Ascending aorta (tissue), 2 donors: ENCODE data around the gene TUBB4A. TPM values are rescaled to one million over a fixed set of nuclear protein-coding genes. Genes with fewer than 3 reads are reported as not detected.

Source experiments
- DNase-seq, 2 donors: peaks; one replicate each; pipeline ENCODE4 v3.0.0-alpha.2; 2019; ENCODE audit warnings: low spot score in 2 of 2
- H3K27ac ChIP-seq, 2 donors: fragments of 200-600 bp; sonication (generic); one replicate each; pipeline ENCODE4 v1.5.1; 2016 to 2017; ENCODE audit warnings: mild to moderate bottlenecking in 1 of 2
- H3K27me3 ChIP-seq: fragments of 200-600 bp; sonication (generic); one replicate; pipeline ENCODE4 v1.5.1; 2017
- H3K36me3 ChIP-seq, 2 donors: fragments of 200-600 bp; sonication (generic); one replicate each; pipeline ENCODE4 v1.5.1; 2016
- H3K4me1 ChIP-seq, 2 donors: fragments of 200-600 bp; sonication (generic); one replicate each; pipeline ENCODE4 v1.5.1; 2016 to 2017; ENCODE audit warnings: mild to moderate bottlenecking in 1 of 2
- H3K4me3 ChIP-seq, 2 donors: fragments of 200-600 bp; sonication (generic); one replicate each; pipeline ENCODE4 v1.5.1; 2016 to 2017; ENCODE audit warnings: mild to moderate bottlenecking in 1 of 2
- H3K9me3 ChIP-seq, 2 donors: fragments of 200-600 bp; sonication (generic); one replicate each; pipeline ENCODE4 v1.5.1; 2016
- CTCF ChIP-seq, 3 experiments: fragments of 200-600 bp in 2 of 3; fragments of 450-650 bp in 1 of 3; sonication (generic) in 2 of 3; IDR thresholded peaks; one replicate each; pipeline ENCODE4 v1.5.1; 2016 to 2019; ENCODE audit warnings: antibody characterized with exemption in 3 of 3, mild to moderate bottlenecking in 1 of 3, moderate library complexity in 1 of 3
- intact Hi-C: fragments of 100-400 bp; cut with DNase I; formaldehyde crosslinking; loops from one replicate; pipeline ENCODE4 v1.15.1; 2023
- total RNA-seq: library from RNA; depleted of rRNA; stranded (reverse); fragments of >200 nt; gene quantifications from one replicate; pipeline ENCODE4 v1.1.0, GENCODE V29; 2016

Gene TUBB4A
- total RNA-seq, 1 donor from 2014 or later: 0.75 TPM

GRCh38 chr19:6483235-6483634 lies 18.9 kb downstream of the TUBB4A start:
- Histone ChIP-seq H3K9me3 (no peaks in the 10 kb centered on the region), H3K27ac (no peak overlapping the region), H3K4me1 (no peaks in the 10 kb centered on the region), H3K4me3 (no peak overlapping the region), H3K27me3 (no peaks in the 10 kb centered on the region), H3K36me3 (no peaks in the 10 kb centered on the region)
- no peak for TF ChIP-seq CTCF (IDR thresholded peaks at IDR 0.05)
- intact Hi-C loops: no loop called here
- DNase-seq: no peak

GRCh38 chr19:6482343-6482686 lies 19.8 kb downstream of the TUBB4A start:
- no peak overlapping the region for H3K27ac ChIP-seq
- no peak for DNase-seq
- H3K4me3 ChIP-seq: no peak overlapping the region
- H3K4me1 ChIP-seq: no peaks in the 10 kb centered on the region
- H3K9me3 ChIP-seq: no peaks in the 10 kb centered on the region
- H3K27me3 ChIP-seq: no peaks in the 10 kb centered on the region
- intact Hi-C loops: no loop called here
- no peaks in the 10 kb centered on the region for H3K36me3 ChIP-seq
- TF ChIP-seq CTCF (IDR thresholded peaks at IDR 0.05): no peak

GRCh38 chr19:6481541-6482342 lies 20.4 kb downstream of the TUBB4A start, which contains the start of gene DENND1C:
Gene DENND1C (minus strand): TSS chr19:6481787. CDS start chr19:6481695, 92 bp downstream.
- Histone ChIP-seq H3K27ac (no peak within 1 kb of the TSS), H3K4me1 (no peaks in the 10 kb centered on the region), H3K36me3 (no peaks in the 10 kb centered on the region), H3K4me3 (peak within 1 kb of the TSS in 1 of 2 donors; percentile 53), H3K27me3 (peaks cover 3% of the 10 kb centered on the region), H3K9me3 (no peaks in the 10 kb centered on the region)
- peak; percentile 10 to 34 (median 16) for TF ChIP-seq CTCF (IDR thresholded peaks at IDR 0.05)
- no peak for DNase-seq
- intact Hi-C loops: no loop called here

DNA sequence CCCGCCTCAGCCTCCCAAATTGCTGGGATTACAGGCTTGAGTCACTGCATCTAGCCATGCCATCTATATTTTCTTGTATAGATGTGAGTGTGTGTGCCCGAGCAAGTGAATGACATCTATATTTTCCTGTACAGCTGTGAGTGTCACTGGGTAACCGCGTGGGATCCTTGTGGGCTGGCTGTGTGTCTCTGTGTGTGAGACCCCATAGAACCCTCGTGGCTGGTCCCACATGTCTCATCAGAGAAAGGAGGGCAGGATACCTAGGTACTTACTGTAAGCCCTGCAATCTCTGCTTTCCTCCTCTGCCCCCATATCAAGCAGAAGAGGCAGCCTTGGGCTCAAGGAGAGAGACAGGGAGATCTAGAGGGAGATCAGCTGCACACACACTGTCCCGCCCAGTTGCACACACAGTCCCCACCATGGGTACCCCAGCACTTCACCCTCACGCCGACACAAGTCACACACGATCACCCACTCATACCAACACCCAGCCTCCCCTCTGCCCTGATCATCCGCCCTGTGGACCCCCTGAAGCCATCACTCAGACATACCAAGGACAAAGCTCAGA lies 21.2 kb downstream of the TUBB4A start:
- no peak for TF ChIP-seq CTCF (IDR thresholded peaks at IDR 0.05)
- Histone ChIP-seq H3K9me3 (no peaks in the 10 kb centered on the region), H3K27ac (no peak overlapping the region), H3K4me1 (no peaks in the 10 kb centered on the region), H3K4me3 (peak overlapping the region in 1 of 2 donors; percentile 53), H3K36me3 (no peaks in the 10 kb centered on the region), H3K27me3 (peaks cover 11% of the 10 kb centered on the region)
- intact Hi-C loops: no loop called here
- DNase-seq: no peak

DNA sequence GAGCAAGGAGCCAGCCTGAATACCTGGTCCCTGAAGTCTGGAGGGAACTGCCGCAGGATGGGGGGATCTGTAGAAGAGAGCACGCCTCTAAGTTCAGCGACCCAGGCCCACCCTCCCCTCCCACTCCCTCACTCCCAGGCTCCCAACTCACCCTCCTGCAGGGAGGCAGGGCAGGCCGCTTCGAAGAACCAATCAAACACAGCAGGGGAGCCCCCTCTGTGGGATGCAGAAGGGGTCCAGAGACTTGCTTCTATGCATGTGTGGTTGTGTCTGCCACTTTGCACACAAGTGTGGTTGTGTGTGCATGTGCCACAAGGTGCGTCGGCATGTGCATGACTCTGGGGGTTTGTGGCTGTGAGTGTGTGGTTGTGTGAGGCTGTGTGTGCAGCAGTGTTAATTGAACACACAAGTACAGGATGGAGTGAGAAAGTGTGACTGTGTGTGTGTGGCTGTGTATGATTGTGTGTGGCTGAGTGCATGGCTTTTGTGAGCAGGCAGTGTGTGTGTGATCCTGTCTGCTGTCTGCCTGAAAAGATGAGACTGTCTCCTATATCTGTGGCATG lies 22.2 kb downstream of the TUBB4A start:
- H3K9me3 ChIP-seq: no peaks in the 10 kb centered on the region
- H3K27me3 ChIP-seq: peaks cover 11% of the 10 kb centered on the region
- no peak for DNase-seq
- H3K4me1 ChIP-seq: no peaks in the 10 kb centered on the region
- H3K36me3 ChIP-seq: no peaks in the 10 kb centered on the region
- H3K27ac ChIP-seq: no peak overlapping the region
- TF ChIP-seq CTCF (IDR thresholded peaks at IDR 0.05): no peak
- intact Hi-C loops: no loop called here
- H3K4me3 ChIP-seq: no peak overlapping the region
